ENCODE measurements around the gene CERS6.
"Not testable (repeated sequence)": the region's sequence is repeated elsewhere in the genome, so short reads cannot be mapped to it uniquely, and the experiment has no call there.

CERS6 gene

GRCh38 chr2:168645696-168646338 lies 189.7 kb downstream of the CERS6 start:
- Mint-ChIP-seq H3K27ac (no peak overlapping the region), H3K4me3 (no peak overlapping the region), H3K9me3 (no peaks in the 10 kb centered on the region), H3K4me1 (peaks cover 8% of the 10 kb centered on the region), H3K36me3 (no peaks in the 10 kb centered on the region)
- no peak for ATAC-seq
- DNase-seq (ENCODE audit: low spot score in 2 of 2): no peak

- H3K36me3 Mint-ChIP-seq: no peaks in the 10 kb centered on the region
- H3K4me1 Mint-ChIP-seq: peaks cover 4% of the 10 kb centered on the region
- no peak for DNase-seq (ENCODE audit: low spot score in 2 of 2)
- no peak for ATAC-seq
- H3K27ac Mint-ChIP-seq: no peak overlapping the region
- no peak overlapping the region for H3K4me3 Mint-ChIP-seq
- no peaks in the 10 kb centered on the region for H3K9me3 Mint-ChIP-seq
Observed at GRCh38 chr2:168649105-168649504, 193.0 kb downstream of the CERS6 start.

- H3K36me3 Mint-ChIP-seq: no peaks in the 10 kb centered on the region
- H3K27ac Mint-ChIP-seq: no peak overlapping the region
- H3K4me1 Mint-ChIP-seq: no peaks in the 10 kb centered on the region
Observed at GRCh38 chr2:168649562-168649961, 193.5 kb downstream of the CERS6 start.

DNA sequence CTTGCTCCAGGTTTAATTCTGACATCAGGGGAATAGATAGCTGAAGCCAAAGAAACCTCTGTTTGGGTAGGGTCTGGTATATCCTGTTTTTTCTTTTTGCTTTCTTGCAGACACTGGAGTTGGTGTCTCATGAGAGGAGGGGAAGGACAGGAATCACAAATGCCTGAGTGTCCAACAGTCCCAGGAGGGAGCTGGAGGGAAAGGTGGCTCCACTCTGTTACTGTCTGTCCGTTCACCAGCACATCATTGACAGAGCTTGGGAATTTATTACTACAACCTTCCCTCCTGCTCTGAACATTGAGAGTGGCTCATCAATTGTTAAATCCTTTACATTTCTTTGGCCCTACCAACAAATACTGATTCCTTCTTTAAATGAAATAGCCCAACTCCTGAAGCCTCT lies 194.1 kb downstream of the CERS6 start:
- H3K4me3 Mint-ChIP-seq: no peak overlapping the region
- H3K9me3 Mint-ChIP-seq: no peaks in the 10 kb centered on the region
- DNase-seq (ENCODE audit: low spot score in 2 of 2) (no peak), ATAC-seq (no peak)
- H3K27ac Mint-ChIP-seq: no peak overlapping the region
- no peaks in the 10 kb centered on the region for H3K36me3 Mint-ChIP-seq
- H3K4me1 Mint-ChIP-seq: no peaks in the 10 kb centered on the region

More at GRCh38 chr2:168649562-168649961, 193.5 kb downstream of the CERS6 start:
- no peaks in the 10 kb centered on the region for H3K9me3 Mint-ChIP-seq
- no peak for ATAC-seq
- DNase-seq (ENCODE audit: low spot score in 2 of 2): no peak
- H3K4me3 Mint-ChIP-seq: no peak overlapping the region

- ATAC-seq (no peak), DNase-seq (ENCODE audit: low spot score in 2 of 2) (no peak)
- no peak overlapping the region for H3K27ac Mint-ChIP-seq
- no peaks in the 10 kb centered on the region for H3K4me1 Mint-ChIP-seq
- no peaks in the 10 kb centered on the region for H3K9me3 Mint-ChIP-seq
- no peaks in the 10 kb centered on the region for H3K36me3 Mint-ChIP-seq
- H3K4me3 Mint-ChIP-seq: no peak overlapping the region
Observed at GRCh38 chr2:168650781-168651180, 194.7 kb downstream of the CERS6 start.

GRCh38 chr2:168652997-168653921 lies 197.2 kb downstream of the CERS6 start:
- no peaks in the 10 kb centered on the region for H3K36me3 Mint-ChIP-seq
- H3K9me3 Mint-ChIP-seq: no peaks in the 10 kb centered on the region
- no peak overlapping the region for H3K27ac Mint-ChIP-seq
- DNase-seq (ENCODE audit: low spot score in 2 of 2) (no peak), ATAC-seq (no peak)
- H3K4me1 Mint-ChIP-seq: no peaks in the 10 kb centered on the region
- no peak overlapping the region for H3K4me3 Mint-ChIP-seq

- Mint-ChIP-seq H3K4me3 (no peak overlapping the region), H3K27ac (no peak overlapping the region), H3K9me3 (no peaks in the 10 kb centered on the region), H3K36me3 (no peaks in the 10 kb centered on the region), H3K4me1 (no peaks in the 10 kb centered on the region)
- DNase-seq (ENCODE audit: low spot score in 2 of 2) (no peak), ATAC-seq (no peak)
Observed at GRCh38 chr2:168654705-168655104, 198.6 kb downstream of the CERS6 start.

DNA sequence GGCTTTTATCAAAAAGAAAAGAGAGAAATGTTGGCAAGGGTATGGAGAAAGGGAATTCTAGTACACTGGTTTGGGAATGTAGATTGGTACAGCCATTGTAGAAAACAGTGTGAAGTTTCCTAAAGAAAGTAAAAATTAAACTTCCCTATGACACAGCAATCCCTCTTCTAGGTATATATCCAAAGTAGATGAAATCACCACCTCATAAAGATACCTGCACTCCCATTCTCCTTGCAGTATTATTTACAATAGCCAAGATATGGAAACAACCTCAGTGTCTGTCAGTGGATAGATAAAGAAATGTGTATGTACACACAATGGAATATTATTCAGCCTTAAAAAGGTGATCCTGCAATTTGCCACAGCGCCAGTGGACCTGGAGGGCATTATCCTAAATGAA lies 199.1 kb downstream of the CERS6 start:
- no peak for ATAC-seq
- Mint-ChIP-seq H3K4me3 (no peak overlapping the region), H3K36me3 (no peaks in the 10 kb centered on the region), H3K9me3 (no peaks in the 10 kb centered on the region), H3K4me1 (no peaks in the 10 kb centered on the region), H3K27ac (no peak overlapping the region)
- no peak for DNase-seq (ENCODE audit: low spot score in 2 of 2)

- H3K27ac Mint-ChIP-seq, H3K36me3 Mint-ChIP-seq: not testable (repeated sequence)
Observed at GRCh38 chr2:168657378-168657777, 201.3 kb downstream of the CERS6 start.

DNA sequence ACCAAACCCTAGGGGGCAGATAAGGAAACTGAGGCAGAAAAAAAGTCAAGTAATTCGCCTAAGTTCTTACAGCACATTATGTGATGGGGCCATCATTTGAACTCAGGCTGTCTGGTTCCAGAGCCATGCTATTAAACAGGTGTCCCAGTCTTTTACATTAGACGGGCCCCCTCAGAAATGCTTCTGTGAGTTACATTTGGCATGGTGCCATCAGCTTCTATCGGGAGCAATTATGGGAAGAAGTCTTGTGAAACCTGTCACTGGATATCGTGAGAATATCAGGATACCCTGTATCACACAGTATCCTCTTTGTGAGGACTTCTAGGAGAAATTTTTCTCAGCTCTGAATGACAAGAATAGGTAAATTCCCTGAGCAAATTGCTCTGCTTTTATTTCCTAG lies 202.6 kb downstream of the CERS6 start:
- Mint-ChIP-seq H3K4me1 (no peaks in the 10 kb centered on the region), H3K36me3 (no peaks in the 10 kb centered on the region), H3K27ac (no peak overlapping the region), H3K9me3 (no peaks in the 10 kb centered on the region), H3K4me3 (no peak overlapping the region)
- DNase-seq (ENCODE audit: low spot score in 2 of 2) (no peak), ATAC-seq (no peak)

More at GRCh38 chr2:168657378-168657777, 201.3 kb downstream of the CERS6 start:
- not testable (repeated sequence) for H3K4me3 Mint-ChIP-seq; H3K4me1 Mint-ChIP-seq; ATAC-seq; DNase-seq (ENCODE audit: low spot score in 2 of 2); H3K9me3 Mint-ChIP-seq

- DNase-seq (ENCODE audit: low spot score in 2 of 2): no peak
- H3K9me3 Mint-ChIP-seq: no peaks in the 10 kb centered on the region
- no peaks in the 10 kb centered on the region for H3K36me3 Mint-ChIP-seq
- no peak for ATAC-seq
- no peak overlapping the region for H3K4me3 Mint-ChIP-seq
- H3K4me1 Mint-ChIP-seq: peaks cover 8% of the 10 kb centered on the region
- no peak overlapping the region for H3K27ac Mint-ChIP-seq
Observed at GRCh38 chr2:168660870-168661862, 205.1 kb downstream of the CERS6 start.

DNA sequence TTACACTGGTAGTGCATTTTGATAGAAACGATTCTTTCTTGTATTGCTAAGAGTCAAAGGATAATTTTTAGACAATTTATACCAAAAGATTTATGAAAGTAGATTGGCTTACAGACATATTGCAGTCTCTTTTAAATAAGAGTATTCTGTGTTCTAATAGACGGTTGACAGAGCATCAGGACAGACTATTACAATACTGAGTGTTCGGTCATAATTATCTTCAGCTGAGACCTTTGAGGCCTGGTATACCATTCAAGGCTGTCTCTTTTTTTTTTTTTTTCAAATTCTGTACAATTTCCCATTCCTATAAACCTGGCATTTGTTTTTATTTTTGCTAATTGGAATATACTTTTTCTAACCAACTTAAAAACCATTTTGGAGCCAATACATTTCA lies 205.8 kb downstream of the CERS6 start:
- H3K9me3 Mint-ChIP-seq: no peaks in the 10 kb centered on the region
- no peak for ATAC-seq
- no peak overlapping the region for H3K4me3 Mint-ChIP-seq
- no peak for DNase-seq (ENCODE audit: low spot score in 2 of 2)
- H3K4me1 Mint-ChIP-seq: peaks cover 11% of the 10 kb centered on the region
- H3K36me3 Mint-ChIP-seq: no peaks in the 10 kb centered on the region
- H3K27ac Mint-ChIP-seq: no peak overlapping the region

- no peak overlapping the region for H3K4me3 Mint-ChIP-seq
- no peaks in the 10 kb centered on the region for H3K9me3 Mint-ChIP-seq
- no peaks in the 10 kb centered on the region for H3K36me3 Mint-ChIP-seq
- no peak for ATAC-seq
- peaks cover 11% of the 10 kb centered on the region for H3K4me1 Mint-ChIP-seq
- DNase-seq (ENCODE audit: low spot score in 2 of 2): no peak
- no peak overlapping the region for H3K27ac Mint-ChIP-seq
Observed at GRCh38 chr2:168662651-168663208, 206.7 kb downstream of the CERS6 start.

- no peak for ATAC-seq
- no peak overlapping the region for H3K27ac Mint-ChIP-seq
- H3K4me3 Mint-ChIP-seq: no peak overlapping the region
Observed at GRCh38 chr2:168663993-168664392, 207.9 kb downstream of the CERS6 start.

DNA sequence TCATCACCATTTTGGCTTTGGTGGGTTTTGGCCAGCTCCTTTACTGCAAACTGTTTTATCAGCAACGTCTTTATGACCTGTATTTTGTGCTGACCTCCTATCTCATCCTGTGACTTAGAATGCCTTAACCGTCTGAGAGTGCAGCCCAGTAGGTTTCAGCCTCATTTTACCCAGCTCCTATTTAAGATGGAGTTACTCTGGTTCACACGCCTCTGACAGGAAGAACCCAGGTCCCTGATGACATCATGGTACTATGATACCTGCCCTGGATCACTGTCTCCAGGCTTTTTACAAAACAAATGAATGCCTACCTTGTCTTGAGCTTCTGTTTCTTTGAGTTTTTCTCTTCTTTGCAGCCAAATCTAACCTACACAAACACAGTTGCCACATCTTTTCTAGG lies 208.6 kb downstream of the CERS6 start:
- H3K4me1 Mint-ChIP-seq: peaks cover 11% of the 10 kb centered on the region
- H3K36me3 Mint-ChIP-seq; H3K27ac Mint-ChIP-seq; H3K9me3 Mint-ChIP-seq; H3K4me3 Mint-ChIP-seq; ATAC-seq; DNase-seq (ENCODE audit: low spot score in 2 of 2): not testable (repeated sequence)

More at GRCh38 chr2:168663993-168664392, 207.9 kb downstream of the CERS6 start:
- Mint-ChIP-seq H3K36me3 (no peaks in the 10 kb centered on the region), H3K9me3 (no peaks in the 10 kb centered on the region), H3K4me1 (peaks cover 11% of the 10 kb centered on the region)
- no peak for DNase-seq (ENCODE audit: low spot score in 2 of 2)

All from stimulated activated effector memory CD8-positive, alpha-beta T cell treated with anti-CD3 and anti-CD28 coated beads, Interleukin-12 subunit alpha, Interleukin-12 subunit beta, amount 100 ng/mL, for 72 hours (primary cell).